Endothelial cell of umbilical vein (primary cell): ENCODE results near the gene LHPP. TPM values are rescaled to one million over a fixed set of nuclear protein-coding genes. Genes with fewer than 3 reads are reported as not detected.

Experiments
- BruUV-seq: library from RNA; stranded (reverse); fragments of 400-500 nt; replicated peaks from 2 replicates; lab custom pipeline; 2021; lab: Mats Ljungman, UMichigan
- CTCF ChIA-PET: fragments of 300-600, 350-600 bp; sonication (Branson Sonifier 250); formaldehyde crosslinking; loops from one replicate; lab custom pipeline; 2021; ENCODE audit warnings: antibody characterized with exemption, inconsistent platforms; lab: Charles Lee
- POLR2A ChIA-PET: fragments of 300-600, 350-600 bp; sonication (Branson Sonifier 250); formaldehyde crosslinking; loops from one replicate; lab custom pipeline; 2021; ENCODE audit warnings: antibody characterized with exemption, inconsistent platforms; lab: Charles Lee
- DNase-seq: peaks from one replicate; pipeline ENCODE4 v3.0.0-alpha.2; 2011; ENCODE audit warnings: low read depth, low spot score
- FAIRE-seq: peaks from 2 replicates; lab custom pipeline; 2011; peaks lifted over from hg19 to GRCh38; lab: Jason Lieb, UNC
- H2AFZ ChIP-seq: 2 replicates; pipeline ENCODE4 v1.6.0; 2012; ENCODE audit warnings: low read depth, low read length, control low read depth, inconsistent platforms
- H3K27ac ChIP-seq: 2 replicates; pipeline ENCODE4 v1.5.1; 2011; ENCODE audit warnings: low read depth, mild to moderate bottlenecking, control low read depth, low read length, moderate library complexity; ENCODE audit not compliant: insufficient read depth
- H3K27me3 ChIP-seq, 2 experiments: 2 replicates each; pipeline versions ENCODE4 v1.6.0 to v1.6.1; 2011; ENCODE audit warnings: low read length in 2 of 2, mixed read lengths in 1 of 2; ENCODE audit not compliant: control insufficient read depth in 2 of 2, insufficient read depth in 2 of 2
- H3K36me3 ChIP-seq, 2 experiments: 2 replicates in 1 of 2; 3 replicates in 1 of 2; pipeline ENCODE4 v1.5.1; 2011; ENCODE audit warnings: low read length in 2 of 2, mild to moderate bottlenecking in 1 of 2, moderate library complexity in 1 of 2; ENCODE audit not compliant: control insufficient read depth in 2 of 2, insufficient read depth in 2 of 2; ENCODE audit errors: extremely low read depth in 1 of 2
- H3K4me1 ChIP-seq: 3 replicates; pipeline ENCODE4 v1.5.1; 2011; ENCODE audit warnings: mild to moderate bottlenecking, low read length; ENCODE audit not compliant: control insufficient read depth, insufficient read depth; ENCODE audit errors: extremely low read depth
- H3K4me2 ChIP-seq: 2 replicates; pipeline ENCODE4 v1.6.1; 2011; ENCODE audit warnings: low read length, control low read depth, mixed read lengths; ENCODE audit not compliant: insufficient read depth
- H3K4me3 ChIP-seq, 3 experiments: fragments of 200-600 bp in 1 of 3; sonication (generic), shearing (Covaris generic) in 1 of 3; replicated peaks in 1 of 3; 2 replicates each; pipeline ENCODE4 v1.5.1; 2011 to 2016; ENCODE audit warnings: control low read depth in 3 of 3, low read length in 3 of 3, mild to moderate bottlenecking in 2 of 3, inconsistent platforms in 1 of 3, low read depth in 1 of 3, moderate library complexity in 1 of 3; ENCODE audit not compliant: insufficient read depth in 1 of 3
- H3K79me2 ChIP-seq: 2 replicates; pipeline ENCODE4 v1.6.0; 2012; ENCODE audit warnings: low read length, inconsistent platforms; ENCODE audit not compliant: control insufficient read depth, insufficient read depth
- H3K9ac ChIP-seq: replicated peaks from 2 replicates; pipeline ENCODE3; 2011; ENCODE audit warnings: low read length, control low read depth; ENCODE audit not compliant: insufficient read depth; ENCODE audit errors: extremely low read depth
- H3K9me1 ChIP-seq: replicated peaks from 3 replicates; pipeline ENCODE4 v1.6.0; 2011; ENCODE audit warnings: mild to moderate bottlenecking, low read length; ENCODE audit not compliant: control insufficient read depth, insufficient read depth; ENCODE audit errors: extremely low read depth
- H3K9me3 ChIP-seq: replicated peaks from 2 replicates; pipeline ENCODE4 v1.5.1; 2012; ENCODE audit warnings: low read length, inconsistent platforms; ENCODE audit not compliant: control insufficient read depth, insufficient read depth
- H4K20me1 ChIP-seq: replicated peaks from 2 replicates; pipeline ENCODE3; 2011; ENCODE audit warnings: mild to moderate bottlenecking, low read length; ENCODE audit not compliant: control insufficient read depth, insufficient read depth; ENCODE audit errors: extremely low read depth
- CTCF ChIP-seq, 2 donors: IDR thresholded peaks; 1 replicate in 1 of 2; 2 replicates in 1 of 2; pipeline ENCODE4 v1.5.1; 2011; ENCODE audit warnings: low read length in 2 of 2, mild to moderate bottlenecking in 2 of 2, moderate library complexity in 2 of 2, control low read depth in 1 of 2, inconsistent platforms in 1 of 2, low read depth in 1 of 2; ENCODE audit not compliant: insufficient read depth in 1 of 2; ENCODE audit errors: extremely low read depth in 1 of 2
- EZH2 ChIP-seq: IDR thresholded peaks from 2 replicates; pipeline ENCODE4 v1.6.1; 2012; ENCODE audit warnings: borderline replicate concordance, low read depth, mild to moderate bottlenecking, moderate library complexity, low read length, inconsistent platforms; ENCODE audit not compliant: severe bottlenecking
- JUN ChIP-seq: IDR thresholded peaks from 2 replicates; pipeline ENCODE4 v1.6.1; 2011; ENCODE audit warnings: borderline replicate concordance, low read depth; ENCODE audit not compliant: insufficient read length, insufficient read depth
- MAX ChIP-seq: IDR thresholded peaks from 2 replicates; pipeline ENCODE4 v1.6.1; 2011; ENCODE audit not compliant: insufficient read depth, insufficient read length
- MYC ChIP-seq: IDR thresholded peaks from one replicate; pipeline ENCODE4 v1.6.1; 2011; ENCODE audit warnings: mild to moderate bottlenecking, low read depth, low read length
- POLR2A ChIP-seq: IDR thresholded peaks from 2 replicates; pipeline ENCODE4 v1.6.1; 2012; ENCODE audit warnings: low read depth, mild to moderate bottlenecking, control low read depth, low read length
- POLR2AphosphoS5 ChIP-seq: IDR thresholded peaks from 2 replicates; pipeline ENCODE4 v1.6.1; 2012; ENCODE audit warnings: low read depth, mild to moderate bottlenecking, control low read depth, low read length, moderate library complexity; ENCODE audit not compliant: insufficient read depth
- dilution Hi-C: fragments of 300-500 bp; cut with MboI; formaldehyde crosslinking; loops from one replicate; pipeline ENCODE4 v1.15.0; 2019; ENCODE audit warnings: low sequenced_read_pairs; ENCODE audit not compliant: extremely low pct_ligation_motif_present
- intact Hi-C: fragments of 100-400 bp; cut with micrococcal nuclease; formaldehyde crosslinking; loops from one replicate; pipeline ENCODE4 v1.10.0; 2022
- polyA plus RNA-seq, 4 experiments: library from polyadenylated mRNA; depleted of rRNA in 3 of 4; stranded (reverse) in 3 of 4; unstranded in 1 of 4; fragments of >200 nt; gene quantifications; 2 replicates each; pipeline versions ENCODE4 v1.2.1 to v1.2.3, GENCODE V29; 2011 to 2012; ENCODE audit warnings: missing spikeins in 1 of 4
- total RNA-seq: library from RNA; stranded (reverse); gene quantifications from 2 replicates; pipeline ENCODE4 v1.2.3, GENCODE V29; 2021

LHPP gene
- total and polyA plus RNA-seq, 2 donors (not counting 3 experiments of a cell fraction or from before 2014, with no cell fraction given): 5.8 to 11.2 TPM

- H3K27me3 ChIP-seq: no peaks in the 10 kb centered on the region
- H2AFZ ChIP-seq: no peak overlapping the region
- no peaks in the 10 kb centered on the region for H3K4me1 ChIP-seq
- intact Hi-C loops: loop anchor here (1.0 to 5.0 kb wide), 4 partner anchors 212 to 448 kb away; no protein-coding TSS in a partner anchor
- no peak overlapping the region for H3K27ac ChIP-seq
- dilution Hi-C loops: no loop called here
- H3K36me3 ChIP-seq: no peaks in the 10 kb centered on the region
- ChIA-PET POLR2A (no interaction called here), CTCF (interaction anchor here (0.7 to 4.4 kb wide), 13 partner anchors 9 to 811 kb away, joined by 3 to 90 read pairs (median 4); partner anchors contain the start of genes ABRAXAS2 and FAM53B)
- H4K20me1 ChIP-seq: no peaks in the 10 kb centered on the region
- no TSS peak for BruUV-seq
- no peak for FAIRE-seq
- H3K9ac ChIP-seq: no peak overlapping the region
- TF ChIP-seq CTCF (IDR thresholded peaks at IDR 0.05; ENCODE audit: extremely low read depth in 1 of 2, insufficient read depth in 1 of 2, low read depth in 1 of 2, low read length in 2 of 2) (no peak), MYC (no peak), POLR2A (no peak), JUN (no peak), EZH2 (no peak), MAX (no peak), POLR2AphosphoS5 (no peak)
- H3K79me2 ChIP-seq: no peaks in the 10 kb centered on the region
- no peak overlapping the region for H3K4me3 ChIP-seq
- no peak for DNase-seq
- no peaks in the 10 kb centered on the region for H3K9me1 ChIP-seq
- no peaks in the 10 kb centered on the region for H3K9me3 ChIP-seq
- H3K4me2 ChIP-seq: no peak overlapping the region
Measured at GRCh38 chr10:124529661-124530214, 68.1 kb downstream of the LHPP start.
